Measurements from ENCODE around the gene OSMR.

DNA sequence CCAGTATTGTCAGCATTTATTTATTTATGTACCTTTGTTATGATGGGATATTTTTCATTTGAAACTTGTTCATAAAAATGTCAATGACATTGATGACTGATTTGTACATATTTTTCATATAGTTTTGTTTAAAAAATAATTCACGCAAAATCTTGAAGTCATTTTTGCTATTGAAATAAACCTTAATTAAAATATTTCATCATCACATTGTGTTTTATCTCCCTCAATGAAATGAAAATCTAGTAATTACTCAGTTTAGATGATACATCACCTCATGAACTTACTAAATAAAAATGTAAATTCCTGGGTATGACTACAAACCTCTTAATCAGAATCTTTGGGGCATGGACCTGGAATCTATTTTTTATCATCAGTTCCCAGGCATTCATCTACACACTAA lies 89.6 kb downstream of the OSMR start:
- TF ChIP-seq, protein P1, sequence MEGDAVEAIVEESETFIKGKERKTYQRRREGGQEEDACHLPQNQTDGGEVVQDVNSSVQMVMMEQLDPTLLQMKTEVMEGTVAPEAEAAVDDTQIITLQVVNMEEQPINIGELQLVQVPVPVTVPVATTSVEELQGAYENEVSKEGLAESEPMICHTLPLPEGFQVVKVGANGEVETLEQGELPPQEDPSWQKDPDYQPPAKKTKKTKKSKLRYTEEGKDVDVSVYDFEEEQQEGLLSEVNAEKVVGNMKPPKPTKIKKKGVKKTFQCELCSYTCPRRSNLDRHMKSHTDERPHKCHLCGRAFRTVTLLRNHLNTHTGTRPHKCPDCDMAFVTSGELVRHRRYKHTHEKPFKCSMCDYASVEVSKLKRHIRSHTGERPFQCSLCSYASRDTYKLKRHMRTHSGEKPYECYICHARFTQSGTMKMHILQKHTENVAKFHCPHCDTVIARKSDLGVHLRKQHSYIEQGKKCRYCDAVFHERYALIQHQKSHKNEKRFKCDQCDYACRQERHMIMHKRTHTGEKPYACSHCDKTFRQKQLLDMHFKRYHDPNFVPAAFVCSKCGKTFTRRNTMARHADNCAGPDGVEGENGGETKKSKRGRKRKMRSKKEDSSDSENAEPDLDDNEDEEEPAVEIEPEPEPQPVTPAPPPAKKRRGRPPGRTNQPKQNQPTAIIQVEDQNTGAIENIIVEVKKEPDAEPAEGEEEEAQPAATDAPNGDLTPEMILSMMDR (IDR thresholded peaks at IDR 0.05), result no peak
- TF ChIP-seq EP300 (IDR thresholded peaks at IDR 0.05), result no peak

All from ovary (tissue), 3 donors.